ENCODE measurements around the gene SKI. TPM values are rescaled to one million over a fixed set of nuclear protein-coding genes. Genes with fewer than 3 reads are reported as not detected.

The SKI gene
- total RNA-seq, 2 experiments from 2014 or later: 41.2 to 41.4 TPM

GRCh38 chr1:2195785-2196184 is 32.3 kb upstream of the SKI start:
- peak overlapping the region; percentile 93 for H3K27ac Mint-ChIP-seq
- no peak overlapping the region for H3K4me3 Mint-ChIP-seq
- H3K36me3 Mint-ChIP-seq (ENCODE audit: low read depth): peaks cover 8% of the 10 kb centered on the region
- DNase-seq (no peak), ATAC-seq (no peak)
- ChIA-PET POLR2A (interaction anchor here (1.1 to 2.1 kb wide), 8 partner anchors 16 to 192 kb away, joined by 3 to 31 read pairs (median 4); no protein-coding TSS in a partner anchor), CTCF (interaction anchor here (1.2 to 7.6 kb wide), 15 partner anchors 9 to 352 kb away, joined by 3 to 259 read pairs (median 12); partner anchors contain the start of genes MORN1, RER1 and SKI)
- no peaks in the 10 kb centered on the region for H3K9me3 Mint-ChIP-seq (ENCODE audit: insufficient read depth)
- no peaks in the 10 kb centered on the region for H3K27me3 Mint-ChIP-seq (ENCODE audit: low read depth)
- peaks cover 44% of the 10 kb centered on the region for H3K4me1 Mint-ChIP-seq (ENCODE audit: low read depth)

GRCh38 chr1:2196901-2197638 is 31.0 kb upstream of the SKI start:
- CTCF ChIA-PET: interaction anchor here (1.1 to 7.6 kb wide), 3 partner anchors 23 to 185 kb away, joined by 4 to 259 read pairs (median 4); no protein-coding TSS in a partner anchor
- POLR2A ChIA-PET: interaction anchor here (1.0 kb wide), 1 partner anchor 184 kb away, joined by 4 read pairs; no protein-coding TSS in a partner anchor
- H3K27ac Mint-ChIP-seq: no peak overlapping the region

DNA sequence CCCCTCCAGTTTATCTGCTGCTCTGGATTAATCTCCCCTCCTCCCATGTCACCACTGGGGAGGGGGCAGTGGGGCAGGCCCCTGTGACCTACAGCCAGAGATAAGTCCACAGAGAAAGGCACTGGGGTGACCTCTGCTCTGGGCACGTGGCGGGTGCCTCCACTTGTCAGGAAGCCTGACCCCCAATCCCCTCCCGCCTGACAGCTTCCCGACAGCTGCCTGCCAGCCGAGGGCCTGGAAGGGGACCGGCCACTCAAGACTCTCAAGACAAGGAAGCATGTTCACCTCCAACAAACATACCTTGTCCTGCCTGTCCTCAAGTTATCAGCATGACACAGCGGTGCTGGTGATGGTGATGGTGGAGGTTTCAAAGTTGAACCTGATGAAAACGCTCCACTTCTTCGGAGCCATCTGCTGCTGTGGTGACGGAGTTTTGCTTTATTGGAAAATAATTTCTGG is 30.4 kb upstream of the SKI start:
- ATAC-seq (no peak), DNase-seq (no peak)
- H3K36me3 Mint-ChIP-seq (ENCODE audit: low read depth): peaks cover 3% of the 10 kb centered on the region
- CTCF ChIA-PET: interaction anchor here (1.1 to 7.6 kb wide), 3 partner anchors 23 to 184 kb away, joined by 4 to 259 read pairs (median 4); no protein-coding TSS in a partner anchor
- no peak overlapping the region for H3K4me3 Mint-ChIP-seq
- peak overlapping the region; percentile 71 for H3K27ac Mint-ChIP-seq
- H3K9me3 Mint-ChIP-seq (ENCODE audit: insufficient read depth): no peaks in the 10 kb centered on the region
- H3K27me3 Mint-ChIP-seq (ENCODE audit: low read depth): no peaks in the 10 kb centered on the region
- peaks cover 37% of the 10 kb centered on the region for H3K4me1 Mint-ChIP-seq (ENCODE audit: low read depth)
- POLR2A ChIA-PET: interaction anchor here (1.0 kb wide), 1 partner anchor 184 kb away, joined by 4 read pairs; no protein-coding TSS in a partner anchor

More at GRCh38 chr1:2196901-2197638, 31.0 kb upstream of the SKI start:
- DNase-seq (no peak), ATAC-seq (no peak)
- H3K9me3 Mint-ChIP-seq (ENCODE audit: insufficient read depth): no peaks in the 10 kb centered on the region
- H3K4me1 Mint-ChIP-seq (ENCODE audit: low read depth): peaks cover 38% of the 10 kb centered on the region
- H3K4me3 Mint-ChIP-seq: no peak overlapping the region
- H3K36me3 Mint-ChIP-seq (ENCODE audit: low read depth): peaks cover 3% of the 10 kb centered on the region
- no peaks in the 10 kb centered on the region for H3K27me3 Mint-ChIP-seq (ENCODE audit: low read depth)

GRCh38 chr1:2198571-2198970 is 29.5 kb upstream of the SKI start:
- no peak for DNase-seq
- Mint-ChIP-seq H3K4me3 (peak overlapping the region; percentile 89), H3K27ac (peak overlapping the region; percentile 87), H3K36me3 (ENCODE audit: low read depth) (no peaks in the 10 kb centered on the region), H3K9me3 (ENCODE audit: insufficient read depth) (no peaks in the 10 kb centered on the region), H3K27me3 (ENCODE audit: low read depth) (no peaks in the 10 kb centered on the region), H3K4me1 (ENCODE audit: low read depth) (peaks cover 34% of the 10 kb centered on the region)
- POLR2A ChIA-PET: interaction anchor here (1.0 to 1.9 kb wide), 3 partner anchors 30 to 117 kb away, joined by 3 to 6 read pairs (median 5); no protein-coding TSS in a partner anchor
- CTCF ChIA-PET: interaction anchor here (0.9 to 7.6 kb wide), 7 partner anchors 7 to 183 kb away, joined by 3 to 259 read pairs (median 4); no protein-coding TSS in a partner anchor
- ATAC-seq: no peak

DNA sequence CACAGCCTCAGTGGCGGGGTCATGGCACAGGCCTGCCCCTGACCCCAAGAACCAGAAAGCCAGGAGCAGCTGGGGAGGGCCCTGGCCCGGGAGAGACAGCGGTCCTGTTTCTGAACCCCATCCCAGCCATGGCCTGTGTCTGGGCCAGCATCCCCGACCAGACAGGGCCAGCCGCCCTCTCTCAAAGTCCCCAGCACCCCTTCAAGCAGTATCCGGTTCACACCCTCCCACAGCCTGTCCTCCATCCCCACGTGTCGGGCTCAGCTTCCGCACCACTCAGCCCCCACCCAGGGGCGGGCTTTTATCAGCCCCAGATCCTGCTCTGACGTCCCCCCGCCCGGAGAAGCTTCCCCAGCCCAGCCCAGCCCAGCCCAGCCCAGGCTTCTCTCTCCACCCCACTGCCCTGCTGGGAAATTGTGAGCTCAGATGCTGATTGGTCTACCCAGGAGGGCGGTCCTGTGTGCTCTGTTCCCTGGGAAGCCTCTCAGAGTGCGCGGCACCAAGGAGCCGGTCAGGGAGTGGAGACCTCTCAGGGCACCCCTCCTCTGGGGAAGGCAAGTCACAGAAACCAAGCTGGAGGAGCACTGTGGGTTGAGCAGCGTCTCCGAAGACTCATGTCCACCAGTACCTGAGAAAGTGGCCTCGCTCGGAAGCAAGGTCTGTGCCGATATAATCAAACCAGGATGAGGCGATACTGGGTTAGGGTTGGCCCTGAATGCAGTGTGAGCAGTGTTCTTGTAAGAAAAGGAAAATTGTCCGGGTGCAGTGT is 28.9 kb upstream of the SKI start:
- DNase-seq (peak; percentile 95), ATAC-seq (peak; percentile 69)
- H3K36me3 Mint-ChIP-seq (ENCODE audit: low read depth): no peaks in the 10 kb centered on the region
- H3K4me3 Mint-ChIP-seq: peak overlapping the region; percentile 89
- no peaks in the 10 kb centered on the region for H3K27me3 Mint-ChIP-seq (ENCODE audit: low read depth)
- H3K9me3 Mint-ChIP-seq (ENCODE audit: insufficient read depth): no peaks in the 10 kb centered on the region
- peaks cover 34% of the 10 kb centered on the region for H3K4me1 Mint-ChIP-seq (ENCODE audit: low read depth)
- ChIA-PET CTCF (interaction anchor here (0.9 to 7.6 kb wide), 8 partner anchors 8 to 183 kb away, joined by 3 to 259 read pairs (median 4); no protein-coding TSS in a partner anchor), POLR2A (interaction anchor here (0.7 to 1.9 kb wide), 5 partner anchors 9 to 183 kb away, joined by 3 to 6 read pairs (median 5); no protein-coding TSS in a partner anchor)
- H3K27ac Mint-ChIP-seq: peak overlapping the region; percentile 87

DNA sequence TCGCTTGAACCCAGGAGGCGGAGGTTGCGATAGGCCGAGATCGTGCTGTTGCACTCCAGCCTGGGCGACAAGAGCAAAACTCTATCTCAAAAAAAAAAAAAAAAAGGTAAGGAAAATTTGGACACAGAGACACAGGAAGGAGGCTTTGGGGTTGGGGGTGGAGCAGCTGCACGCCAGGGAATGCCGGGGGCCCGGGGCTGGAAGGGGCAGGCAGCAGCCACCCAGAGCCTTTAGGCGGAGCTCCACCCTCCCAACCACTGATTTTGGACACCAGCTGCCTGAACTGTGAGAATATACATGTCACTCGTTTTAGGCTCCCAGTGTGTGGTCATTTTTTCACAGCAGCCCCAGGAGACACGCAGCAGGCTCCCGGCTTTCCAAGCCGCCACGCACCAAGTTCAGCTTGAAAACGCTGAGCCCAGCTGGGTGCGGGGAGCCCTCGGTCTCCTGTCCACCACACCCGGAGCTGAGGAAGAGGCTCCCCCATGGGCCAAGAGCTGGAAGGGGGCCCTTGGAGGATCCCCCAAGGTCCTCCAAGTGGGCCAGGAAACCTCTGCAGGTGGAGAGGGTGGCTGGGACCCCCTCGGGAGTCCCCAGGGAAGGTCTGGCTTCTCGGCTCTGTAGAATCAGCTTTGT is 27.7 kb upstream of the SKI start:
- ATAC-seq: no peak
- peaks cover 34% of the 10 kb centered on the region for H3K4me1 Mint-ChIP-seq (ENCODE audit: low read depth)
- ChIA-PET CTCF (interaction anchor here (0.9 to 7.6 kb wide), 4 partner anchors 26 to 182 kb away, joined by 3 to 259 read pairs (median 4); no protein-coding TSS in a partner anchor), POLR2A (interaction anchor here (1.5 to 1.7 kb wide), 2 partner anchors 10 to 28 kb away, joined by 5 to 6 read pairs; no protein-coding TSS in a partner anchor)
- DNase-seq: no peak
- H3K27me3 Mint-ChIP-seq (ENCODE audit: low read depth): no peaks in the 10 kb centered on the region
- peak overlapping the region; percentile 89 for H3K4me3 Mint-ChIP-seq
- H3K9me3 Mint-ChIP-seq (ENCODE audit: insufficient read depth): no peaks in the 10 kb centered on the region
- no peak overlapping the region for H3K27ac Mint-ChIP-seq
- H3K36me3 Mint-ChIP-seq (ENCODE audit: low read depth): no peaks in the 10 kb centered on the region

DNA sequence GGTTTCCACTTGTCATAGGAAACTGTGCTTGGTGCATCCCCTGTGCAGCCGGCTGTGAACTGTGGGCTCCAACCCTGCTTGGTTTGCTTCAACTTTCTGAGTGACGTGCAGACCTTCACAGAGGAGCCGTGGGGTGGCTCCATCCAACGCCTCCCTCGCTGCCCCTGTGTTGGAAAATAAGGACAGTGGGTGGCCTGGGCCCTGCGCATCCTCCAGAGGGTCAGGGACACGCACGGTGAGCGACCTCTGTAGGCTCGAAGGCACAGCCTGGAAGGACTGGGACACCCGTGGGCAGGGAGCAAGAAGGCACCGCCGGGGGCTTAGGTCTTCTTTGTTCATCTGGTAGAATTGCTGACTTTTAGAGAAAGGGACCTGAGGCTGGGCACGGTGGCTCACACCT is 27.1 kb upstream of the SKI start:
- POLR2A ChIA-PET: no interaction called here
- Mint-ChIP-seq H3K27me3 (ENCODE audit: low read depth) (no peaks in the 10 kb centered on the region), H3K27ac (no peak overlapping the region), H3K4me3 (no peak overlapping the region), H3K4me1 (ENCODE audit: low read depth) (peaks cover 33% of the 10 kb centered on the region), H3K36me3 (ENCODE audit: low read depth) (no peaks in the 10 kb centered on the region), H3K9me3 (ENCODE audit: insufficient read depth) (no peaks in the 10 kb centered on the region)
- no peak for ATAC-seq
- CTCF ChIA-PET: interaction anchor here (0.9 to 7.6 kb wide), 2 partner anchors 156 to 181 kb away, joined by 3 to 259 read pairs; no protein-coding TSS in a partner anchor
- DNase-seq: no peak

DNA sequence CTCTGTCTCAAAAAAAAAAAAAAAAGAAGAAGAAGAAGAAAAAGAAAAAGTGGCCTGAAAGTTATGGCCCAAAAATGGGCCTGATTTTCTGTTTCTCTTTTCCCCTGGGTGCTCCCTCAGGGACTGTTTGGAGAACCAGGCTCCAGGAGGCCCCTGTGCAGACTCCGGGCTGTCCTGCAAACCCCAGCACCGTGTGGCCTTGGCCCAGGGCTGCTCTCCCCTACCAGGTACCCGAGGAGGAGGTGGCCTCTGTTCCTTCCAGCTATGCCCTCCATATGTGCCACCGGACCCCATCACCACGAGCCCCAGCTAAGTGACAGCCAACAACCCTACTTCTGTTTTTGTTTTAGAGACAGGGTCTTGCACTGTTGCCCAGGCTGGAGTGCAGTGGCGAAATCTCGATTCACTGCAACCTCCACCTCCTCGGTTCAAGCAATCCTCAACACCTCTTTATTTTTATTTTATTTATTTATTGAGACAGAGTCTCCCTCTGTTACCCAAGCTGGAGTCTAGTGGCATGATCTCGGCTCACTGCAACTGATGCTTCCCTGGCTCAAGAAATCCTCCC is 26.0 kb upstream of the SKI start:
- Mint-ChIP-seq H3K27ac (no peak overlapping the region), H3K4me3 (no peak overlapping the region), H3K36me3 (ENCODE audit: low read depth) (no peaks in the 10 kb centered on the region), H3K9me3 (ENCODE audit: insufficient read depth) (no peaks in the 10 kb centered on the region), H3K4me1 (ENCODE audit: low read depth) (peaks cover 33% of the 10 kb centered on the region), H3K27me3 (ENCODE audit: low read depth) (no peaks in the 10 kb centered on the region)
- no peak for DNase-seq
- ChIA-PET CTCF (interaction anchor here (4.1 kb wide), 1 partner anchor 180 kb away, joined by 16 read pairs; no protein-coding TSS in a partner anchor), POLR2A (interaction anchor here (0.9 to 1.1 kb wide), 2 partner anchors 8 to 27 kb away, joined by 3 read pairs; no protein-coding TSS in a partner anchor)
- no peak for ATAC-seq

GRCh38 chr1:2202843-2203601 is 25.1 kb upstream of the SKI start:
- ChIA-PET POLR2A (interaction anchor here (0.7 to 1.7 kb wide), 3 partner anchors 8 to 26 kb away, joined by 3 to 9 read pairs (median 3); partner anchors contain the start of gene FAAP20), CTCF (interaction anchor here (3.4 to 4.1 kb wide), 2 partner anchors 8 to 179 kb away, joined by 15 to 16 read pairs; partner anchors contain the start of gene FAAP20)
- Mint-ChIP-seq H3K4me3 (no peak overlapping the region), H3K4me1 (ENCODE audit: low read depth) (peaks cover 31% of the 10 kb centered on the region), H3K27ac (no peak overlapping the region), H3K9me3 (ENCODE audit: insufficient read depth) (no peaks in the 10 kb centered on the region), H3K36me3 (ENCODE audit: low read depth) (no peaks in the 10 kb centered on the region), H3K27me3 (ENCODE audit: low read depth) (no peaks in the 10 kb centered on the region)
- DNase-seq (no peak), ATAC-seq (no peak)
